RKO (cell line): ENCODE data around the gene CLEC4G.
"Not testable (repeated sequence)": the region's sequence is repeated elsewhere in the genome, so short reads cannot be mapped to it uniquely, and the experiment has no call there.

Experiments
- DNase-seq: peaks from one replicate; pipeline ENCODE4 v3.0.0-alpha.2; 2016; ENCODE audit warnings: low spot score

The CLEC4G gene

DNA sequence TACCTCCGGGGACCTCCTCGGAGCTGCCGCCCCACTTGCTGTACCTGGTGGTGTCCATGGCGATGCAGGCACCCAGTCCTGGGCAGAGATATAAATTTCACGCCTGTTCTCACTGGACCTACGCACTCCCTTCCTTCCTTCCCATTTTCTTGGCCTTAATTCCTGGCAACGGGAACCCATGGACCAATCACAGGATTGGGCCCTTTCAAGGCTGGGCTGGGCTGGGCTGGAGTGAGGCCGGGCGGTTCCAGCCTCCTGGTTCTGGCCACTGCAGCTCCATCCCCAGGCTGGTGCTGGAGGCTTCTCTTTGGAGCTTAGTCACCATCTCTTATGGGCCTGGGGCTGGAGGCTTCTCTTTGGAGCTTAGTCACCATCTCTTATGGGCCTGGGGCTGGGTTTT lies at the start of gene CLEC4G:
Gene CLEC4G, minus strand, starts transcription at position 66 of the 400 bp plus-strand sequence. Its CDS starts 8 bp downstream, at position 58.
- no peak for DNase-seq

GRCh38 chr19:7781157-7781556 lies 49.2 kb upstream of the CLEC4G start:
- DNase-seq, result no peak

DNA sequence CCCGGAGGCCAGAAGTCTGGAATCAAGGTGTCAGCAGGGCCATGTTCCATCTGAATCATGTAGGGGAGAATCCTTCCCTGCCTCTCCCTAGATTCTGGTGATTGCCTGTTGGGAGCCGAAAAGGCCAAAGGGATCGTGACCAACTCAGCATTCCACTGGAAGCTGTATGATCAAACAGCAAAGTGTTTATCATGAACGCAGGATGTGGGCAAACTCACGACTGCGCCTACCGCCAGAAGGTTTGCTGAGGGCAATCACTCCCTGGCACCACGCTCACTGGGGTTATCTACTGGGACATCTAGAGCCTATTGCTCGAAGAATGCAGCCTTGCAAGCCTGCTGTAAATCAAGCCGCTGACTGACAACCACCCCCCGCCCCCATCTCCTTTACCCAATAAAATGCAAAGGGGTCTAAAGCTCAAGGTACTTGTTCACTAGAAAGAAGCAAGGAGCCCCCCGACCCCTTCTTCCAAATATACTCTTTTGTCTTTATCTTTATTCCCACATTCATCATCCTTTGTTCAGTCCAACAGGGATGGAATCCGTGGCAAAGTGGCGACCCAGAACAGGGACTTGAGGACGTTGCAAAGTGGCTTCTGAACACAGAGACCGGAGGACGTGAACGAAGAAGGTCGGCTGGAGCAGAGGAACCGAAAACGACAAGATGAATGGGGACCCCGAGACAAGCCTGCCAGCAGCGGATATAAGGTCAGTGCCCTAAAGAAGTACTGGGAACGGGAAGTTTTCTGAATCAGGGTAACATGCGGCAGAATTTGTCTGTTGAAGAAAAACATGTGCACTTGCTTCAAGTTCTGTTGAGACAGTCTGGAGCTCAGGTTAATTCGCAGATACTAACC lies 47.9 kb upstream of the CLEC4G start:
- DNase-seq, result no peak

GRCh38 chr19:7778081-7778480 lies 46.2 kb upstream of the CLEC4G start:
- DNase-seq, result no peak

DNA sequence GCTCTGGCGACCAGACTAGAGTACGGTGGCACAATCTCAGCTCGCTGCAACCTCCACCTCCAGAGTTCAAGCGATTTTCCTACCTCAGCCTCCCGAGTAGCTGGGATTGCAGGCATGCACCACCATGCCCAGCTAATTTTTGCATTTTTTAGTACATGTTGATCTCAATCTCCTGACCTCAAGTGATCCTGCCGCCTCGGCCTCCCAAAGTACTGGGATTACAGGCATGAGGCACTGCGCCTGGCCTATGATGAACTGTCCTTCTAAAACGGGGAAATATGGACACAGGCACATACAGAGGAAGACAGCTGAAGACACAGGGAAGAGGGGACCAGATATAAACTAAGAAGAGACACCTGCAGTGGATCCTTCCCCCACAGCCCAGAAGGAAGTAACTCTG lies 43.9 kb upstream of the CLEC4G start:
- DNase-seq, result no peak

GRCh38 chr19:7773841-7774240 lies 41.9 kb upstream of the CLEC4G start:
- DNase-seq, result no peak

- DNase-seq, result peak; percentile 16
Measured at GRCh38 chr19:7772752-7773291, 40.9 kb upstream of the CLEC4G start.

DNA sequence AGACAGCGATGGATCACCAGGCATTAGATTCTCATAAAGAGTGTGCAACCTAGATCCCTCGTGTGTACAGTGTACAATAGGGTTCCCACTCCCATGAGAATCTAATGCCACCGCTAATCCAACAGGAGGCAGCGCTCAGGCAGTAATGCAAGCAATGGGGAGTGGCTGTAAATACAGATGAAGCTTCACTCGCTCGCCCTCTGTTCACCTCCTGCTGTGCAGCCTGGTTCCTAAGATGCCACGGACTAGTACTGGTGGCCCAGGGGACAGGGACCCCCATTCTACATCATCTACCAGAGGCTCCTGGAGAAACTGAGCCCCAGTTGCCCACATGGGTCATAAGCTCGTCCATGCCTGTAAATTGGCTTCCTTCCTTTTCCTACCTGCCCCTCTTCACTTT lies 39.2 kb upstream of the CLEC4G start:
- DNase-seq, result no peak

- no peak for DNase-seq
Measured at GRCh38 chr19:7769171-7769570, 37.3 kb upstream of the CLEC4G start.

GRCh38 chr19:7767487-7767886 lies 35.6 kb upstream of the CLEC4G start:
- no peak for DNase-seq

- DNase-seq, result no peak
Measured at GRCh38 chr19:7766535-7766934, 34.6 kb upstream of the CLEC4G start.

DNA sequence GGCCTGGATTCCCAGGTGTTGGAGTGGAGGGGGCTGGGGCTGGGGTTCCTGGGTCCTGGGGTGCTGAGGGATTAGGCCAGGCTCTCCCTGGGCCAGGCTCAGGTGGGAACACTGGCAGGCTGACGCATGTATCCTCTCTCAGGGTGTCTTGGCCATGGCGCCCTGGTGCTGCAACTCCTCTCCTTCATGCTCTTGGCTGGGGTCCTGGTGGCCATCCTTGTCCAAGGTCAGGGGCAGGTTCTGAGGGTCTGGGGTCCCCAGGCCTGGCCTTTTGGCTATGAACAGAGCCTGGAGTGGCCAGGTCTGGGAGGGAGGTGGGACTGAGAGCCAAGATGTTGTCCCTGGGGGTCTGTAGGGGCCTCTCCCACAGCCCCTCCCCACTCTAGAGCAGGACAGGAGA lies 33.1 kb upstream of the CLEC4G start:
- not testable (repeated sequence) for DNase-seq

- not testable (repeated sequence) for DNase-seq
Measured at GRCh38 chr19:7764157-7764556, 32.2 kb upstream of the CLEC4G start.

- no peak for DNase-seq
Measured at GRCh38 chr19:7763696-7764095, 31.8 kb upstream of the CLEC4G start.

GRCh38 chr19:7762719-7763293 lies 30.9 kb upstream of the CLEC4G start, which contains the start of gene CLEC4M:
TSS of gene CLEC4M (plus strand) at chr19:7763243. CDS start at chr19:7763267, 24 bp downstream.
- no peak for DNase-seq

DNA sequence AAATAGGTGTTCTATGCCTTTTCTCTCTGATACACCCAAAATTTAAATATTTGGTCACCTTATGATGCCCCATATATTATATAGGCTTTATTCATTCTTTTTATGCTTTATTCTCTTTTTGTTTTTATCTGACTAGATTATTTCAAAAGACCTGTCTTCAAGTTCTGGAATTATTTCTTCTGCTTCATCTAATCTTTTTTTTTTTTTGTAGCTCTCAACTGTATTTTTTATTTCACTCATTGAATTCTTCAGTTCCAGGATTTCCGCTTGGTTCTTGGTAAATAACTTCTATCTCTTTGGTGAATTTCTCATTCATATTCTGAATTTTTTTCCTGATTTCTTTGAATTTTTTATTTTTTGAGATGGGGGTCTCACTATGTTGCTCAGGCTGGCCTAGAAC lies 27.2 kb upstream of the CLEC4G start:
- no peak for DNase-seq

GRCh38 chr19:7757358-7757757 lies 25.4 kb upstream of the CLEC4G start:
- DNase-seq, result no peak

- no peak for DNase-seq
Measured at GRCh38 chr19:7756258-7756657, 24.3 kb upstream of the CLEC4G start.

DNA sequence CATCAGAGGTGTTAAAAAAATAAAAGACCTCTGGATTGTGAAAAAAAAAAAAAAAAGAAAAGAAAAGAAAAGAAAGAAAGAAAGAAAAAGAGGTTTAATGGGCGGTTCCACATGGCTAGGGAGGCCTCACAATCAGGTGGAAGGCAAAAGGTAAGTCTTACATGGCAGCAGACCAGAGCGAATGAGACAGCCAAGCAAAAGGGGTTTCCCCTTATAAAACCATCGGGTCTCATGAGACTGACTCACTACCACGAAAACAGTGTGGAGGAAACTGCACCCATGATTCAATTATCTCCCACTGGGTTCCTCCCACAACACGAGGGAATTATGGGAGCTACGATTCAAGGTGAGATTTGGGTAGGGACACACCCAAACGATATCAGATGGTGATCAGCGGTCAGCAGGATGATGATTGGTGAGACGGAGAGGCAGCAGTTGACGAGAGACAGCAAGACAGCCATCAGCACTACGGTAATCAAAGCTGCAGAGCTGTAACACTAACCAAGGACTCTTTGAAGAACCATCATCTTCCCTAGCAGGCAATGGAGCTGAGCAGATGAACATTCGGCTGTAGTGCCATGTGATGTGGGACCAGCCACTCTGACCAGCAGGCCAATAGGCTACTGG lies 19.4 kb upstream of the CLEC4G start:
- DNase-seq, result no peak

GRCh38 chr19:7748756-7749155 lies 16.8 kb upstream of the CLEC4G start:
- DNase-seq, result peak; percentile 40

GRCh38 chr19:7748171-7748570 lies 16.3 kb upstream of the CLEC4G start:
- DNase-seq, result no peak
